HepG2 (cell line): Measurements from ENCODE around the gene FOXA1. TPM values are rescaled to one million over a fixed set of nuclear protein-coding genes. Genes with fewer than 3 reads are reported as not detected.

Experiments used
- HBP1 ChIP-seq: IDR thresholded peaks from 2 replicates; pipeline ENCODE4 v1.6.1; 2016; ENCODE audit warnings: low read depth, control low read depth
- PRDM10 ChIP-seq: sonication (generic); formaldehyde crosslinking; IDR thresholded peaks from 2 replicates; pipeline ENCODE4 v1.4.0; 2020; ENCODE audit warnings: low read depth, missing genetic modification reagents
- TEAD3 ChIP-seq: optimal IDR thresholded peaks from 2 replicates; pipeline ENCODE3; 2016; ENCODE audit warnings: borderline replicate concordance
- ZFX ChIP-seq: sonication (generic); formaldehyde crosslinking; IDR thresholded peaks from 2 replicates; pipeline ENCODE4 v1.4.0; 2020; ENCODE audit warnings: mild to moderate bottlenecking, low read depth, missing genetic modification reagents, moderate library complexity
- ZHX1 ChIP-seq: sonication (generic); formaldehyde crosslinking; IDR thresholded peaks from 2 replicates; pipeline ENCODE4 v1.8.1; 2022; ENCODE audit warnings: low read depth, mild to moderate bottlenecking, missing genetic modification reagents
- ZNF142 ChIP-seq: sonication (generic); formaldehyde crosslinking; IDR thresholded peaks from 2 replicates; pipeline ENCODE4 v1.4.0; 2020; ENCODE audit warnings: missing genetic modification reagents
- ZNF607 ChIP-seq: sonication (generic); formaldehyde crosslinking; IDR thresholded peaks from 2 replicates; pipeline ENCODE4 v1.5.1; 2020; ENCODE audit warnings: missing genetic modification reagents, mild to moderate bottlenecking, borderline replicate concordance
- ZNF687 ChIP-seq: sonication (generic); formaldehyde crosslinking; IDR thresholded peaks from 2 replicates; pipeline ENCODE4 v1.5.1; 2020; ENCODE audit warnings: mild to moderate bottlenecking, missing genetic modification reagents, moderate library complexity
- polyA plus RNA-seq, 8 experiments: library from polyadenylated mRNA; depleted of rRNA in 3 of 8; stranded (reverse) in 7 of 8; unstranded in 1 of 8; fragments of >200 nt; fragmentation: Illumina TruSeq in 4 of 8; extraction: Trizol in 4 of 8; gene quantifications; 2 replicates each; pipeline versions ENCODE4 v1.2.1 to v1.2.3, GENCODE V29; 2011 to 2016; ENCODE audit warnings: low read depth in 4 of 8, missing spikeins in 1 of 8, mixed read lengths in 1 of 8; ENCODE audit not compliant: insufficient read depth in 1 of 8
- total RNA-seq, 5 experiments: library from RNA; depleted of rRNA; stranded (reverse); fragments of >200 nt; fragmentation: Illumina TruSeq; extraction: Trizol; gene quantifications; 2 replicates each; pipeline ENCODE4 v1.2.3, GENCODE V29; 2016; ENCODE audit warnings: low read depth in 1 of 5

Gene FOXA1
- total and polyA plus RNA-seq, 2 of the 13 experiments (the other 11 are each of a cell fraction or from before 2014, with no cell fraction given), result 43.4 to 58.6 TPM

GRCh38 chr14:37583358-37584210 lies 11.5 kb downstream of the FOXA1 start (continued):
- TF ChIP-seq ZHX1 (no peak), ZNF687 (CRISPR knock-in tag) (peak; percentile 81), ZNF607 (CRISPR knock-in tag) (no peak; the same call in 1 of the 2 replicates), ZNF142 (CRISPR knock-in tag) (peak; percentile 49; the same call in 1 of the 2 replicates), PRDM10 (no peak; the same call in 1 of the 2 replicates), ZFX (peak; percentile 65), TEAD3 (CRISPR knock-in tag) (peak; percentile 55), HBP1 (CRISPR knock-in tag) (no peak)
